HEK293 (cell line): ENCODE measurements around the gene PCDHGB2.

Experiments
- CTCF ChIA-PET: fragments of 350-600 bp; formaldehyde crosslinking; extraction: SDS; loops from one replicate; lab custom pipeline; 2021; ENCODE audit warnings: antibody characterized with exemption; lab: Yijun Ruan, JAX
- POLR2A ChIA-PET: fragments of 300-600 bp; formaldehyde crosslinking; extraction: SDS; loops from one replicate; lab custom pipeline; 2020; ENCODE audit warnings: antibody characterized with exemption, inconsistent platforms; lab: Yijun Ruan, JAX
- H3K27ac ChIP-seq: fragments of 200-500 bp; sonication (Bioruptor generic); 2 replicates; pipeline ENCODE4 v1.5.1; 2014; ENCODE audit warnings: low read depth, low read length, control low read depth, inconsistent platforms; ENCODE audit errors: extremely low read depth
- H3K36me3 ChIP-seq, 2 experiments: fragments of 200-500 bp in 1 of 2; sonication (Bioruptor generic) in 1 of 2; 1 replicate in 1 of 2; 2 replicates in 1 of 2; pipeline ENCODE4 v1.5.1; 2014 to 2017; ENCODE audit warnings: inconsistent platforms in 2 of 2, low read length in 2 of 2; ENCODE audit not compliant: control insufficient read depth in 2 of 2, insufficient read depth in 1 of 2
- H3K4me1 ChIP-seq: fragments of 200-500 bp; sonication (Bioruptor generic); 2 replicates; pipeline ENCODE4 v1.5.1; 2014; ENCODE audit warnings: mild to moderate bottlenecking, low read length, inconsistent platforms; ENCODE audit not compliant: control insufficient read depth, insufficient read depth
- H3K4me3 ChIP-seq: 2 replicates; pipeline ENCODE4 v1.5.1; 2011; ENCODE audit warnings: low read depth, mild to moderate bottlenecking, control low read depth, low read length, moderate library complexity
- H3K9me3 ChIP-seq: fragments of 200-500 bp; sonication (Bioruptor generic); 2 replicates; pipeline ENCODE4 v1.5.1; 2014; ENCODE audit warnings: low read depth, low read length, inconsistent platforms; ENCODE audit not compliant: control insufficient read depth, insufficient read depth
- GLIS2 ChIP-seq: fragments of 450-650 bp; formaldehyde crosslinking; IDR thresholded peaks from 2 replicates; pipeline ENCODE4 v1.5.1; 2016; ENCODE audit warnings: missing biosample characterization, missing genetic modification characterization
- MZF1 ChIP-seq: fragments of 450-650 bp; formaldehyde crosslinking; IDR thresholded peaks from 2 replicates; pipeline ENCODE4 v1.5.1; 2017; ENCODE audit warnings: missing biosample characterization, missing genetic modification characterization, borderline replicate concordance
- OVOL3 ChIP-seq: fragments of 450-650 bp; formaldehyde crosslinking; IDR thresholded peaks from 2 replicates; pipeline ENCODE4 v1.5.1; 2016; ENCODE audit warnings: missing biosample characterization, missing genetic modification characterization
- PRDM2 ChIP-seq: fragments of 450-650 bp; formaldehyde crosslinking; IDR thresholded peaks from 2 replicates; pipeline ENCODE4 v1.5.1; 2016; ENCODE audit warnings: missing biosample characterization, missing genetic modification characterization, borderline replicate concordance
- SETDB1 ChIP-seq: IDR thresholded peaks from one replicate; pipeline ENCODE4 v1.6.1; 2017; ENCODE audit warnings: mild to moderate bottlenecking, low read length, moderate library complexity, mixed read lengths; ENCODE audit not compliant: insufficient read length
- TRIM28 ChIP-seq: IDR thresholded peaks from 2 replicates; pipeline ENCODE4 v1.6.1; 2011; ENCODE audit warnings: low read length, control low read depth, borderline replicate concordance
- ZBTB10 ChIP-seq: fragments of 450-650 bp; formaldehyde crosslinking; IDR thresholded peaks from 2 replicates; pipeline ENCODE4 v1.5.1; 2016; ENCODE audit warnings: missing biosample characterization, missing genetic modification characterization
- ZFP37 ChIP-seq: fragments of 450-650 bp; formaldehyde crosslinking; IDR thresholded peaks from 2 replicates; pipeline ENCODE4 v1.5.1; 2016; ENCODE audit warnings: missing biosample characterization, missing genetic modification characterization
- ZNF311 ChIP-seq: fragments of 450-650 bp; formaldehyde crosslinking; IDR thresholded peaks from 2 replicates; pipeline ENCODE4 v1.5.1; 2017; ENCODE audit warnings: missing biosample characterization, missing genetic modification characterization, borderline replicate concordance
- ZNF335 ChIP-seq: fragments of 450-650 bp; formaldehyde crosslinking; conservative IDR thresholded peaks from 2 replicates; pipeline ENCODE4 v1.5.1; 2016; ENCODE audit warnings: missing biosample characterization, missing genetic modification characterization
- ZNF354C ChIP-seq: fragments of 450-650 bp; formaldehyde crosslinking; IDR thresholded peaks from 2 replicates; pipeline ENCODE4 v1.5.1; 2016; ENCODE audit warnings: missing biosample characterization, missing genetic modification characterization, low read depth, borderline replicate concordance
- ZNF558 ChIP-seq: fragments of 450-650 bp; formaldehyde crosslinking; IDR thresholded peaks from 2 replicates; pipeline ENCODE4 v1.5.1; 2016; ENCODE audit warnings: missing biosample characterization, missing genetic modification characterization
- ZNF629 ChIP-seq: fragments of 450-650 bp; formaldehyde crosslinking; IDR thresholded peaks from 2 replicates; pipeline ENCODE4 v1.5.1; 2017; ENCODE audit warnings: missing biosample characterization, missing genetic modification characterization
- ZNF654 ChIP-seq: fragments of 450-650 bp; formaldehyde crosslinking; IDR thresholded peaks from 2 replicates; pipeline ENCODE4 v1.5.1; 2016; ENCODE audit warnings: low read depth, missing biosample characterization, missing genetic modification characterization
- ZNF76 ChIP-seq: fragments of 450-650 bp; formaldehyde crosslinking; IDR thresholded peaks from 2 replicates; pipeline ENCODE4; 2016; ENCODE audit warnings: low read depth, missing biosample characterization, missing genetic modification characterization, borderline replicate concordance
- TF ChIP-seq, protein P1 (sequence below): fragments of 450-650 bp; formaldehyde crosslinking; IDR thresholded peaks from 2 replicates; pipeline ENCODE4 v1.5.1; 2016; ENCODE audit warnings: missing biosample characterization, missing genetic modification characterization

The PCDHGB2 gene

DNA sequence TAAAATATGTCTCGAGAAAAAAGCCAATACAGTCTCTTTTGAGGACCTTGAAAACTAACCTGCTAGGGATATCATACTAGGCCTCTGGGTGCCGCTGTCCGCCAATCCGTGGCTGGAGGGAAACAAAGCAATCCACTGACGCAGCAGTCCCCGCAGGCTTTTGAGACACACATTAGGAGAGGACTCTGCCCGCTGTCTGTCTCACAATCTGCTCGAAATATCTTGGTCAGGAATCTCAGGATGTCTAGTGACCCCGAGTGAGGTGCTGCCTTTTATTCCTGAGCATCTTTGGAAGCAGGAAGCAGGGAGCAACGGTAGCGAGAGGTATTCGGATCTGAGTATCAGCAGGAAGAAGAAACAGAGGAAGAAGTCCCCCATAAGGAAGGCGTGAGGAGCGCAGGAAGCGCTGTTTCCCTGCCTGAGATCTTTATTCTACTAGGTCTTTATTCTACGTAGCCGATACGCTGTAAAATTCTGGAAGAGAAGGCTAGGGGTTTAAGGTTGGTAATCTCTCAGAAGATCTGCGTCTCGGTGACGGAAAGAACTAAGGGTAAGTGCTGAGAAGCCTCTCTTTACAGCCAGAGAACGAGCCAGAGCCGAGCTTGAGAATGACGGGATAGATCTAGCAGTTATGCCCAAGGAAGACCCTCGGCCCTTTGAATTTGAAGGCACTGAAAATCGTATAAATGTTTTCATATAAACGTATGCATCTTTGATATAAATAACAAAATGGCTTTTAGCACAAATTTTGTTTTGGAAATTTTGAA, 33.5 kb upstream of the PCDHGB2 start:
- H3K9me3 ChIP-seq, result no peaks in the 10 kb centered on the region
- no peak overlapping the region for H3K4me3 ChIP-seq
- H3K4me1 ChIP-seq, result no peaks in the 10 kb centered on the region
- H3K27ac ChIP-seq, result no peak overlapping the region
- H3K36me3 ChIP-seq, result no peaks in the 10 kb centered on the region
- ChIA-PET CTCF (interaction anchor here (0.5 to 5.3 kb wide), 2 partner anchors 13 to 1373 kb away, joined by 6 to 41 read pairs; partner anchors contain the start of gene PCDHGA2), POLR2A (interaction anchor here (0.7 kb wide), 1 partner anchor 38 kb away, joined by 3 read pairs; the partner anchor contains the start of gene PCDHGA5)
- TF ChIP-seq SETDB1 (peak; percentile 38), TRIM28 (0 out of 2 replicates have a peak, but pooled peaks have one; percentile 16), ZNF311 (tag by site-specific recombination) (no peak), ZBTB10 (tag by site-specific recombination) (no peak)

GRCh38 chr5:141328231-141328630, 31.6 kb upstream of the PCDHGB2 start:
- CTCF ChIA-PET, result interaction anchor here (0.6 to 5.3 kb wide), 6 partner anchors 8 to 587 kb away, joined by 3 to 41 read pairs (median 4); partner anchors contain the start of genes PCDHGA2, PCDHGB1 and TAF7
- Histone ChIP-seq H3K27ac (no peak overlapping the region), H3K36me3 (no peaks in the 10 kb centered on the region), H3K4me1 (no peaks in the 10 kb centered on the region), H3K9me3 (no peaks in the 10 kb centered on the region), H3K4me3 (no peak overlapping the region)
- POLR2A ChIA-PET, result interaction anchor here (1.1 kb wide), 1 partner anchor 291 kb away, joined by 3 read pairs; the partner anchor contains the start of gene DIAPH1
- TF ChIP-seq ZNF76 (tag by site-specific recombination), result no peak
- no peak for TF ChIP-seq OVOL3 (tag by site-specific recombination)
- no peak for TF ChIP-seq ZNF354C (tag by site-specific recombination)
- TF ChIP-seq ZNF629 (tag by site-specific recombination), result no peak

- H3K27ac ChIP-seq, result no peak within 1 kb of the TSS
- ChIA-PET POLR2A (interaction anchor here (2.1 kb wide), 1 partner anchor 10 kb away, joined by 10 read pairs; the partner anchor contains the start of gene TAF7), CTCF (interaction anchor here (0.6 to 5.3 kb wide), 23 partner anchors 9 to 1072 kb away, joined by 3 to 41 read pairs (median 4); partner anchors contain the start of genes PCDHB15, PCDHB8, PCDHGA11 and PCDHGA12)
- H3K36me3 ChIP-seq, result no peaks in the 10 kb centered on the region
- no peaks in the 10 kb centered on the region for H3K4me1 ChIP-seq
- H3K9me3 ChIP-seq, result no peaks in the 10 kb centered on the region
- H3K4me3 ChIP-seq, result no peak within 1 kb of the TSS
- TF ChIP-seq ZNF335 (tag by site-specific recombination) (peak; percentile 73), GLIS2 (tag by site-specific recombination) (no peak), ZFP37 (tag by site-specific recombination) (no peak), ZNF558 (tag by site-specific recombination) (no peak), PRDM2 (no peak), ZNF654 (peak; percentile 60), MZF1 (tag by site-specific recombination) (no peak)
- TF ChIP-seq, protein P1, sequence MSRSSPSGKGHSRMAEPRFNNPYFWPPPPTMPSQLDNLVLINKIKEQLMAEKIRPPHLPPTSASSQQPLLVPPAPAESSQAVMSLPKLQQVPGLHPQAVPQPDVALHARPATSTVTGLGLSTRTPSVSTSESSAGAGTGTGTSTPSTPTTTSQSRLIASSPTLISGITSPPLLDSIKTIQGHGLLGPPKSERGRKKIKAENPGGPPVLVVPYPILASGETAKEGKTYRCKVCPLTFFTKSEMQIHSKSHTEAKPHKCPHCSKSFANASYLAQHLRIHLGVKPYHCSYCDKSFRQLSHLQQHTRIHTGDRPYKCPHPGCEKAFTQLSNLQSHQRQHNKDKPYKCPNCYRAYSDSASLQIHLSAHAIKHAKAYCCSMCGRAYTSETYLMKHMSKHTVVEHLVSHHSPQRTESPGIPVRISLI (tag by site-specific recombination), result peak; percentile 41; the same call in 1 of the 2 replicates
Observed at GRCh38 chr5:141330299-141331080, 29.3 kb upstream of the PCDHGB2 start, which contains the start of gene PCDHGA1. PCDHGA1 (plus strand) TSS chr5:141330514.
